IMR-90 (cell line): Measurements from ENCODE around the gene NUPR1. TPM values are rescaled to one million over a fixed set of nuclear protein-coding genes. Genes with fewer than 3 reads are reported as not detected.
"Not testable (repeated sequence)": the region's sequence is repeated elsewhere in the genome, so short reads cannot be mapped to it uniquely, and the experiment has no call there.

ENCODE experiments used
- ATAC-seq: fragments of 200-7000 bp; cut with Tn5 transposase; 2 replicates; pipeline ENCODE4 v1.9.1; 2020; ENCODE audit warnings: low read depth, mild to moderate bottlenecking, moderate library complexity
- BruUV-seq: library from RNA; stranded (reverse); fragments of 400-500 nt; replicated peaks from 2 replicates; lab custom pipeline; 2021; lab: Mats Ljungman, UMichigan
- CTCF ChIA-PET: fragments of 300-600 bp; formaldehyde crosslinking; extraction: SDS; loops from one replicate; lab custom pipeline; 2021; ENCODE audit warnings: antibody characterized with exemption; lab: Yijun Ruan, JAX
- POLR2A ChIA-PET: fragments of 300-600 bp; sonication (Branson Sonifier 250); formaldehyde crosslinking; loops from one replicate; lab custom pipeline; 2022; ENCODE audit warnings: antibody characterized with exemption; ENCODE audit not compliant: unreplicated experiment; lab: Charles Lee
- DNase-seq: peaks from one replicate; pipeline ENCODE4 v3.0.0; 2013
- H2AFZ ChIP-seq: replicated peaks from 2 replicates; pipeline ENCODE3; 2013; ENCODE audit warnings: low read length, mild to moderate bottlenecking; ENCODE audit not compliant: poor library complexity
- H2AK5ac ChIP-seq: 2 replicates; pipeline ENCODE4 v1.6.1; 2013; ENCODE audit warnings: low read depth, low read length, inconsistent platforms
- H2AK9ac ChIP-seq: replicated peaks from 2 replicates; pipeline ENCODE3; 2013; ENCODE audit warnings: mild to moderate bottlenecking, low read depth, low read length, moderate library complexity; ENCODE audit not compliant: poor library complexity
- H2BK120ac ChIP-seq: 2 replicates; pipeline ENCODE4 v1.6.1; 2013; ENCODE audit warnings: low read depth, low read length, inconsistent platforms
- H2BK15ac ChIP-seq: 3 replicates; pipeline ENCODE4 v1.6.1; 2013; ENCODE audit warnings: low read depth, low read length, inconsistent platforms
- H2BK20ac ChIP-seq: 2 replicates; pipeline ENCODE4 v1.6.1; 2013; ENCODE audit warnings: low read depth, mild to moderate bottlenecking, inconsistent platforms, low read length, moderate library complexity
- H2BK5ac ChIP-seq: 2 replicates; pipeline ENCODE4 v1.6.1; 2013; ENCODE audit warnings: mild to moderate bottlenecking, low read depth, low read length, inconsistent platforms; ENCODE audit not compliant: poor library complexity, severe bottlenecking
- H3K14ac ChIP-seq: replicated peaks from 2 replicates; pipeline ENCODE4 v1.6.1; 2013; ENCODE audit warnings: low read depth, low read length, inconsistent platforms
- H3K18ac ChIP-seq: 2 replicates; pipeline ENCODE4 v1.6.1; 2013; ENCODE audit warnings: low read depth, low read length, control low read depth
- H3K23ac ChIP-seq: 2 replicates; pipeline ENCODE4 v1.6.1; 2013; ENCODE audit warnings: low read depth, low read length, inconsistent platforms
- H3K27ac ChIP-seq: 2 replicates; pipeline ENCODE4 v1.5.1; 2013; ENCODE audit warnings: mild to moderate bottlenecking, control low read depth, low read length; ENCODE audit not compliant: insufficient read depth
- H3K27me3 ChIP-seq: 2 replicates; pipeline ENCODE4 v1.6.1; 2013; ENCODE audit warnings: low read length; ENCODE audit not compliant: control insufficient read depth, insufficient read depth
- H3K36me3 ChIP-seq: 2 replicates; pipeline ENCODE4 v1.6.1; 2013; ENCODE audit warnings: low read length, mixed read lengths; ENCODE audit not compliant: control insufficient read depth, insufficient read depth
- H3K4ac ChIP-seq: 2 replicates; pipeline ENCODE4 v1.6.1; 2013; ENCODE audit warnings: low read depth, low read length, inconsistent platforms
- H3K4me1 ChIP-seq: 2 replicates; pipeline ENCODE4 v1.6.1; 2013; ENCODE audit warnings: low read length, mixed read lengths; ENCODE audit not compliant: control insufficient read depth, insufficient read depth
- H3K4me2 ChIP-seq: 2 replicates; pipeline ENCODE4 v1.6.1; 2013; ENCODE audit warnings: low read depth, mild to moderate bottlenecking, control low read depth, low read length, moderate library complexity
- H3K4me3 ChIP-seq: 2 replicates; pipeline ENCODE4 v1.5.1; 2013; ENCODE audit warnings: low read depth, mild to moderate bottlenecking, control low read depth, low read length, moderate library complexity; ENCODE audit not compliant: insufficient read depth
- H3K56ac ChIP-seq: 2 replicates; pipeline ENCODE4 v1.6.1; 2013; ENCODE audit warnings: low read length, inconsistent platforms; ENCODE audit not compliant: insufficient read depth; ENCODE audit errors: extremely low read depth
- H3K79me1 ChIP-seq, 2 experiments: 2 replicates each; pipeline ENCODE4 v1.6.1; 2013; ENCODE audit warnings: low read length in 2 of 2, inconsistent platforms in 1 of 2, low read depth in 1 of 2
- H3K9ac ChIP-seq: 2 replicates; pipeline ENCODE4 v1.6.1; 2013; ENCODE audit warnings: low read depth, low read length, control low read depth
- H3K9me1 ChIP-seq: 2 replicates; pipeline ENCODE4 v1.6.1; 2013; ENCODE audit warnings: low read length, inconsistent platforms; ENCODE audit not compliant: insufficient read depth
- H3K9me3 ChIP-seq: 2 replicates; pipeline ENCODE4 v1.6.1; 2013; ENCODE audit warnings: low read length; ENCODE audit not compliant: control insufficient read depth, insufficient read depth
- H4K20me1 ChIP-seq: 2 replicates; pipeline ENCODE4 v1.6.1; 2013; ENCODE audit warnings: low read length, inconsistent platforms; ENCODE audit not compliant: insufficient read depth
- H4K5ac ChIP-seq: 2 replicates; pipeline ENCODE4 v1.6.1; 2013; ENCODE audit warnings: mild to moderate bottlenecking, low read depth, low read length, control low read depth
- H4K8ac ChIP-seq, 2 experiments: 2 replicates each; pipeline ENCODE4 v1.6.1; 2013; ENCODE audit warnings: low read depth in 2 of 2, low read length in 2 of 2, control low read depth in 1 of 2, inconsistent platforms in 1 of 2
- H4K91ac ChIP-seq: 2 replicates; pipeline ENCODE4 v1.6.1; 2013; ENCODE audit warnings: low read depth, low read length, inconsistent platforms; ENCODE audit not compliant: insufficient read depth
- WGBS, 2 experiments: methylation state at CpG; one replicate each; pipeline versions ENCODE4 v1.1.5 to v1.1.7; 2013; ENCODE audit warnings: missing lambda C conversion rate in 2 of 2; ENCODE audit not compliant: insufficient read length in 1 of 2; ENCODE audit errors: extremely low coverage in 2 of 2; 5-methylcytosine and 5-hydroxymethylcytosine counted together
- dilution Hi-C: fragments of 300-500 bp; cut with HindIII; formaldehyde crosslinking; loops from one replicate; pipeline ENCODE4 v1.14.3; 2018; ENCODE audit warnings: low sequenced_read_pairs; ENCODE audit not compliant: unreplicated experiment
- in situ Hi-C: fragments of 300-500 bp; cut with MboI; formaldehyde crosslinking; loops from 3 replicates; pipeline ENCODE4 v1.14.3; 2019; ENCODE audit warnings: low sequenced_read_pairs, inconsistent platforms, mixed read lengths
- intact Hi-C: fragments of 100-400 bp; cut with micrococcal nuclease; formaldehyde crosslinking; loops from 2 replicates; pipeline ENCODE4 v1.10.0; 2022
- polyA plus RNA-seq, 3 experiments: library from polyadenylated mRNA; depleted of rRNA; stranded (reverse); fragments of >200 nt; gene quantifications; 2 replicates each; pipeline ENCODE4 v1.2.3, GENCODE V29; 2012; ENCODE audit warnings: low replicate concordance in 1 of 3
- total RNA-seq: library from RNA; depleted of rRNA; stranded (reverse); fragments of >200 nt; gene quantifications from 2 replicates; pipeline ENCODE4 v1.2.3, GENCODE V29; 2012

Gene NUPR1
- total and polyA plus RNA-seq, 2 of the 4 experiments (the other 2 are of a cell fraction), result 10.2 to 27.9 TPM

DNA sequence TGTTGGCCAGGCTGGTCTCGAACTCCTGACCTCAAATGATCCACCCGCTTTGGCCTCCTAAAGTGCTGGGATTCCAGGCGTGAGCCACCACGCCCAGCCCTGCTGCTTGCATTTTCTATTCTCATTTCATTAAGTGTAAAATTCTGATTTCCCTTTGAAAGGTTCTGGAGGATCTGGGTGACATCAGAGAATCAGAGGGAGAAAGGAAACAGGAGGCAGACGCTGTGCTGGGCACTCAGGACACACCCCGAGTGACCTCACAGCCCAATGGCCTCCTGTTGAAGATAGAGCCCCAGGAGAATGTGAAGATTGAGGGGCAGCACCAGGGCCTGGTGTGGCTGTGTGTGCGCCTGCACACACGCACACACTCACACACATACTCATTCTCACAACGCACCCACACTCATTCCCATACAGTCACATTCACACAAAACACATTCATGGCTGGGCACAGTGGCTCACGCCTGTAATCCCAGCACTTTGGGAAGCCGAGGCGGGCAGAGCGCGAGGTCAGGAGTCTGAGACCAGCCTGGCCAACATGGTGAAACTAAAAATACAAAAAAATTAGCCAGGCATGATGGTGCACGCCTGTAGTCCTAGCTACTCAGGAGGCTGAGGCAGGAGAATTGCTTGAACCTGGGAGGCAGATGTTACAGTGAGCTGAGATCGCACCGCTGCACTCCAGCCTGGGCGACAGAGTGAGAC lies 38.1 kb downstream of the NUPR1 start:
- dilution Hi-C loops, intact Hi-C loops, H3K14ac ChIP-seq, in situ Hi-C loops, POLR2A ChIA-PET, H3K4ac ChIP-seq, H3K23ac ChIP-seq, H3K9me1 ChIP-seq, H3K4me1 ChIP-seq, H2BK20ac ChIP-seq, H2BK120ac ChIP-seq, H3K9me3 ChIP-seq, H3K56ac ChIP-seq, H3K18ac ChIP-seq, H4K91ac ChIP-seq, H3K4me3 ChIP-seq, H3K4me2 ChIP-seq, H3K36me3 ChIP-seq, H3K79me1 ChIP-seq, H3K9ac ChIP-seq, ATAC-seq, H2BK5ac ChIP-seq, BruUV-seq, H3K27ac ChIP-seq, DNase-seq, H4K8ac ChIP-seq, H2AK9ac ChIP-seq, H4K5ac ChIP-seq, H2AK5ac ChIP-seq, H2AFZ ChIP-seq, CTCF ChIA-PET, H2BK15ac ChIP-seq, H4K20me1 ChIP-seq: not testable (repeated sequence)
- H3K27me3 ChIP-seq, result peaks cover 41% of the 10 kb centered on the region
- 82 to 100% methylated on average over 1 to 7 of the region's 18 CpGs for WGBS, 2 experiments
